HepG2 (cell line): ENCODE measurements around the gene B9D2. TPM values are rescaled to one million over a fixed set of nuclear protein-coding genes. Genes with fewer than 3 reads are reported as not detected.

Source experiments
- ARNT ChIP-seq: fragments of 450-650 bp; IDR thresholded peaks from 2 replicates; pipeline ENCODE4 v1.6.1; 2017
- CERS6 ChIP-seq: sonication (generic); formaldehyde crosslinking; IDR thresholded peaks from 2 replicates; pipeline ENCODE4 v1.5.0; 2020; ENCODE audit warnings: missing genetic modification reagents
- FOXO1 ChIP-seq: sonication (generic); formaldehyde crosslinking; IDR thresholded peaks from 2 replicates; pipeline ENCODE4 v1.4.0; 2020; ENCODE audit warnings: missing genetic modification reagents
- GABPB1 ChIP-seq: IDR thresholded peaks from 2 replicates; pipeline ENCODE4 v1.6.1; 2016; ENCODE audit warnings: mild to moderate bottlenecking, missing genetic modification reagents, moderate library complexity, missing compliant biosample characterization
- HMG20A ChIP-seq: IDR thresholded peaks from 2 replicates; pipeline ENCODE4 v1.6.1; 2016; ENCODE audit warnings: borderline replicate concordance
- MAF1 ChIP-seq: sonication (generic); formaldehyde crosslinking; IDR thresholded peaks from 2 replicates; pipeline ENCODE4 v1.5.0; 2020; ENCODE audit warnings: missing genetic modification reagents, borderline replicate concordance
- MIXL1 ChIP-seq: IDR thresholded peaks from 2 replicates; pipeline ENCODE4 v1.6.1; 2016
- NCOA2 ChIP-seq: sonication (generic); formaldehyde crosslinking; IDR thresholded peaks from 2 replicates; pipeline ENCODE4 v1.8.0; 2022; ENCODE audit warnings: inconsistent platforms
- REPIN1 ChIP-seq: sonication (generic); formaldehyde crosslinking; IDR thresholded peaks from 2 replicates; pipeline ENCODE4 v1.8.0; 2022; ENCODE audit warnings: missing genetic modification reagents, low read depth, mild to moderate bottlenecking, borderline replicate concordance
- RORA ChIP-seq: sonication (generic); formaldehyde crosslinking; IDR thresholded peaks from 2 replicates; pipeline ENCODE4 v1.5.0; 2020; ENCODE audit warnings: mild to moderate bottlenecking, missing genetic modification reagents, moderate library complexity
- SATB2 ChIP-seq: sonication (generic); formaldehyde crosslinking; IDR thresholded peaks from 2 replicates; pipeline ENCODE4 v1.5.0; 2020; ENCODE audit warnings: missing genetic modification reagents
- SIN3A ChIP-seq: IDR thresholded peaks from 2 replicates; pipeline ENCODE4 v1.6.1; 2011; ENCODE audit warnings: low read depth, mild to moderate bottlenecking, control low read depth, low read length, borderline replicate concordance
- U2AF1 ChIP-seq: fragments of 200-400 bp; formaldehyde crosslinking; optimal IDR thresholded peaks from 2 replicates; pipeline ENCODE3; 2017; ENCODE audit warnings: mild to moderate bottlenecking, low read depth, low read length
- U2AF2 ChIP-seq: fragments of 200-400 bp; formaldehyde crosslinking; IDR thresholded peaks from 2 replicates; pipeline ENCODE4 v1.6.1; 2017; ENCODE audit warnings: low read depth, mild to moderate bottlenecking, low read length
- ZNF235 ChIP-seq: sonication (generic); formaldehyde crosslinking; IDR thresholded peaks from 2 replicates; pipeline ENCODE4 v1.8.1; 2023; ENCODE audit warnings: mild to moderate bottlenecking, missing genetic modification reagents, borderline replicate concordance
- ZNF34 ChIP-seq: sonication (generic); formaldehyde crosslinking; IDR thresholded peaks from 2 replicates; pipeline ENCODE4 v1.4.0; 2020; ENCODE audit warnings: mild to moderate bottlenecking, missing genetic modification reagents, borderline replicate concordance
- ZSCAN29 ChIP-seq: sonication (generic); formaldehyde crosslinking; conservative IDR thresholded peaks from 2 replicates; pipeline ENCODE4 v1.4.0; 2020; ENCODE audit warnings: mild to moderate bottlenecking, missing genetic modification reagents
- polyA plus RNA-seq, 8 experiments: library from polyadenylated mRNA; depleted of rRNA in 3 of 8; stranded (reverse) in 7 of 8; unstranded in 1 of 8; fragments of >200 nt; fragmentation: Illumina TruSeq in 4 of 8; extraction: Trizol in 4 of 8; gene quantifications; 2 replicates each; pipeline versions ENCODE4 v1.2.1 to v1.2.3, GENCODE V29; 2011 to 2016; ENCODE audit warnings: low read depth in 4 of 8, missing spikeins in 1 of 8, mixed read lengths in 1 of 8; ENCODE audit not compliant: insufficient read depth in 1 of 8
- total RNA-seq, 5 experiments: library from RNA; depleted of rRNA; stranded (reverse); fragments of >200 nt; fragmentation: Illumina TruSeq; extraction: Trizol; gene quantifications; 2 replicates each; pipeline ENCODE4 v1.2.3, GENCODE V29; 2016; ENCODE audit warnings: low read depth in 1 of 5
- TF ChIP-seq, protein P1 (sequence below): fragments of 450-650 bp; IDR thresholded peaks from 2 replicates; pipeline ENCODE4 v1.6.1; 2017
- TF ChIP-seq, protein P2 (sequence below): sonication (generic); formaldehyde crosslinking; IDR thresholded peaks from 2 replicates; pipeline ENCODE4 v1.4.0; 2020; ENCODE audit warnings: missing genetic modification reagents

The B9D2 gene
- total and polyA plus RNA-seq, 2 of the 13 experiments (the other 11 are each of a cell fraction or from before 2014, with no cell fraction given), result 3.1 to 4.4 TPM

DNA sequence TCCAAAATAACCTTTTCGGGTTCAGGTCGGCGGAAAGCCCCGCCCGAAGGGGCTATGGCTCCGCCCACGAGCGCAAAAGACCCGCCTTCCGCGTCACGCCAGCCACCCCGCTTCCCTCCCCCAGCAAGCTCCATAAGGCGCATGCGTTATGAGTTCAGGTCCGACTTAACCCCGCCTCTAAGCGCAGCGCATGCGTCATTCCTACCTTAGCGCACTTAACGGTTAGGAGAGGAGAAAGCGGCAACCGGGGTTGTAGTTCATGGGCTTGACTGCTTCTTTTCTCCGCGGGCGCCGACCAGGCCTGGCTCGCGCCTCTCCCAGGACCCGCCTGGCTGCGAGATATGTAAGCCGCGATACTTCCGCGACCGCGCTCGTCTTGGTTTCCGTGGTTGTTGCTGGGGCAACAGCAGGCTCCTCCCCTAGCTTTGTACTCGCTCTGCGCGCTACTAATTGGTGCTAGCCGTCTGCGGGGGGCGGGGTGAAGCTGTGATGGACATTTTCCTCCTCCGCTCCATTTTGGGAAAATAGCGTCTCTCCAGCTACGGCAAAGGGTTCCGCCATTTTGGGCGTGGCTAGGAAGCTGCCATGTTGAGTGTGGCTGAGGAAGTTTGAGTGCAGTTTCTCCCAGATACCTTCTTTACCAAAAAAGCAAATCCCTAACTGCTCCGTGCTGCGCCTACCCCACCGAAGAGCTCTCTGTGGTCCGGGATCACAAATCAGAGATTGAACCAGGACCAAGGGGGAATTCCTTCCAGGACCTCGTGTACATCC is at the start of gene B9D2 (continued):
- TF ChIP-seq, protein P1, sequence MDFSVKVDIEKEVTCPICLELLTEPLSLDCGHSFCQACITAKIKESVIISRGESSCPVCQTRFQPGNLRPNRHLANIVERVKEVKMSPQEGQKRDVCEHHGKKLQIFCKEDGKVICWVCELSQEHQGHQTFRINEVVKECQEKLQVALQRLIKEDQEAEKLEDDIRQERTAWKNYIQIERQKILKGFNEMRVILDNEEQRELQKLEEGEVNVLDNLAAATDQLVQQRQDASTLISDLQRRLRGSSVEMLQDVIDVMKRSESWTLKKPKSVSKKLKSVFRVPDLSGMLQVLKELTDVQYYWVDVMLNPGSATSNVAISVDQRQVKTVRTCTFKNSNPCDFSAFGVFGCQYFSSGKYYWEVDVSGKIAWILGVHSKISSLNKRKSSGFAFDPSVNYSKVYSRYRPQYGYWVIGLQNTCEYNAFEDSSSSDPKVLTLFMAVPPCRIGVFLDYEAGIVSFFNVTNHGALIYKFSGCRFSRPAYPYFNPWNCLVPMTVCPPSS, result no peak
- TF ChIP-seq ZNF235 (CRISPR knock-in tag) (no peak), ZSCAN29 (no peak), GABPB1 (CRISPR knock-in tag) (peak; percentile 59), U2AF2 (peak; percentile 98), FOXO1 (no peak), U2AF1 (no peak), ARNT (no peak), REPIN1 (CRISPR knock-in tag) (no peak), NCOA2 (no peak), MIXL1 (CRISPR knock-in tag) (no peak; the same call in 1 of the 2 replicates), SATB2 (CRISPR knock-in tag) (no peak), SIN3A (peak; percentile 66; the same call in 1 of the 2 replicates), HMG20A (no peak), ZNF34 (CRISPR knock-in tag) (no peak), CERS6 (CRISPR knock-in tag) (no peak), MAF1 (CRISPR knock-in tag) (no peak), RORA (CRISPR knock-in tag) (no peak)
- TF ChIP-seq, protein P2, sequence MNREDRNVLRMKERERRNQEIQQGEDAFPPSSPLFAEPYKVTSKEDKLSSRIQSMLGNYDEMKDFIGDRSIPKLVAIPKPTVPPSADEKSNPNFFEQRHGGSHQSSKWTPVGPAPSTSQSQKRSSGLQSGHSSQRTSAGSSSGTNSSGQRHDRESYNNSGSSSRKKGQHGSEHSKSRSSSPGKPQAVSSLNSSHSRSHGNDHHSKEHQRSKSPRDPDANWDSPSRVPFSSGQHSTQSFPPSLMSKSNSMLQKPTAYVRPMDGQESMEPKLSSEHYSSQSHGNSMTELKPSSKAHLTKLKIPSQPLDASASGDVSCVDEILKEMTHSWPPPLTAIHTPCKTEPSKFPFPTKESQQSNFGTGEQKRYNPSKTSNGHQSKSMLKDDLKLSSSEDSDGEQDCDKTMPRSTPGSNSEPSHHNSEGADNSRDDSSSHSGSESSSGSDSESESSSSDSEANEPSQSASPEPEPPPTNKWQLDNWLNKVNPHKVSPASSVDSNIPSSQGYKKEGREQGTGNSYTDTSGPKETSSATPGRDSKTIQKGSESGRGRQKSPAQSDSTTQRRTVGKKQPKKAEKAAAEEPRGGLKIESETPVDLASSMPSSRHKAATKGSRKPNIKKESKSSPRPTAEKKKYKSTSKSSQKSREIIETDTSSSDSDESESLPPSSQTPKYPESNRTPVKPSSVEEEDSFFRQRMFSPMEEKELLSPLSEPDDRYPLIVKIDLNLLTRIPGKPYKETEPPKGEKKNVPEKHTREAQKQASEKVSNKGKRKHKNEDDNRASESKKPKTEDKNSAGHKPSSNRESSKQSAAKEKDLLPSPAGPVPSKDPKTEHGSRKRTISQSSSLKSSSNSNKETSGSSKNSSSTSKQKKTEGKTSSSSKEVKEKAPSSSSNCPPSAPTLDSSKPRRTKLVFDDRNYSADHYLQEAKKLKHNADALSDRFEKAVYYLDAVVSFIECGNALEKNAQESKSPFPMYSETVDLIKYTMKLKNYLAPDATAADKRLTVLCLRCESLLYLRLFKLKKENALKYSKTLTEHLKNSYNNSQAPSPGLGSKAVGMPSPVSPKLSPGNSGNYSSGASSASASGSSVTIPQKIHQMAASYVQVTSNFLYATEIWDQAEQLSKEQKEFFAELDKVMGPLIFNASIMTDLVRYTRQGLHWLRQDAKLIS (CRISPR knock-in tag), result no peak
